ENCODE measurements around the gene HASPIN.

- TF ChIP-seq RFX5 (IDR thresholded peaks at IDR 0.05; ENCODE audit: low read depth, low read length) (no peak), CTCF (IDR thresholded peaks at IDR 0.05 in 2 of 3, conservative IDR thresholded peaks at IDR 0.05 in 1 of 3; ENCODE audit: insufficient read depth in 2 of 3, low read depth in 1 of 3, low read length in 3 of 3) (no peak), HIVEP1 (CRISPR knock-in tag; IDR thresholded peaks at IDR 0.05) (no peak), CHD2 (IDR thresholded peaks at IDR 0.05; ENCODE audit: low read depth, low read length) (no peak), MEIS2 (IDR thresholded peaks at IDR 0.05; ENCODE audit: partially characterized antibody) (no peak), MYNN (IDR thresholded peaks at IDR 0.05) (no peak), MYNN (CRISPR knock-in tag; IDR thresholded peaks at IDR 0.05) (no peak), EZH2 (IDR thresholded peaks at IDR 0.05; ENCODE audit: borderline replicate concordance, low read depth, low read length) (no peak)
Measured at GRCh38 chr17:3761036-3761917, 37.6 kb downstream of the HASPIN start.
